AG04450 (cell line): ENCODE measurements around the gene FAM3D. TPM values are rescaled to one million over a fixed set of nuclear protein-coding genes. Genes with fewer than 3 reads are reported as not detected.
"Not testable (repeated sequence)": the region's sequence is repeated elsewhere in the genome, so short reads cannot be mapped to it uniquely, and the experiment has no call there.

Source experiments
- CTCF ChIA-PET: fragments of 300-600, 350-600 bp; formaldehyde crosslinking; extraction: SDS; loops from one replicate; lab custom pipeline; 2022; ENCODE audit warnings: antibody characterized with exemption, inconsistent platforms; lab: Charles Lee
- POLR2A ChIA-PET: fragments of 350-600 bp; formaldehyde crosslinking; extraction: SDS; loops from one replicate; lab custom pipeline; 2021; ENCODE audit warnings: antibody characterized with exemption, inconsistent platforms; lab: Yijun Ruan, JAX
- DNase-seq: peaks from one replicate; pipeline ENCODE4 v3.0.0-alpha.2; 2011; ENCODE audit warnings: low read depth, low spot score
- H3K27ac ChIP-seq: one replicate; pipeline ENCODE4 v1.5.1; 2012; ENCODE audit warnings: low read depth, low read length, control low read depth
- H3K27me3 ChIP-seq: one replicate; pipeline ENCODE4 v1.6.0; 2012; ENCODE audit warnings: low read length; ENCODE audit not compliant: control insufficient read depth, insufficient read depth
- H3K4me3 ChIP-seq: 2 replicates; pipeline ENCODE4 v1.5.1; 2011; ENCODE audit warnings: mild to moderate bottlenecking, low read depth, low read length, control low read depth
- H3K9me3 ChIP-seq: 2 replicates; pipeline ENCODE4 v1.5.1; 2012; ENCODE audit warnings: low read length; ENCODE audit not compliant: control insufficient read depth, insufficient read depth
- CTCF ChIP-seq: IDR thresholded peaks from 2 replicates; pipeline ENCODE4 v1.5.1; 2011; ENCODE audit warnings: low read depth, low read length, control low read depth, inconsistent platforms
- polyA plus RNA-seq: library from polyadenylated mRNA; depleted of rRNA; stranded (reverse); fragments of >200 nt; gene quantifications from 2 replicates; pipeline ENCODE4 v1.2.3, GENCODE V29; 2011

Gene FAM3D
- polyA plus RNA-seq, 1 experiment, result not detected

- Histone ChIP-seq H3K9me3 (peaks cover 3% of the 10 kb centered on the region), H3K27me3 (peaks cover 8% of the 10 kb centered on the region), H3K27ac (no peak overlapping the region), H3K4me3 (no peak overlapping the region)
- ChIA-PET POLR2A (no interaction called here), CTCF (no interaction called here)
- no peak for DNase-seq
- no peak for TF ChIP-seq CTCF
Observed at GRCh38 chr3:58679446-58679845, 12.9 kb upstream of the FAM3D start.

- CTCF ChIA-PET, DNase-seq, H3K9me3 ChIP-seq, H3K4me3 ChIP-seq, H3K27ac ChIP-seq, H3K27me3 ChIP-seq, POLR2A ChIA-PET: not testable (repeated sequence)
Observed at GRCh38 chr3:58678177-58678970, 11.8 kb upstream of the FAM3D start.

- CTCF ChIA-PET, result no interaction called here
- Histone ChIP-seq H3K4me3 (no peak overlapping the region), H3K27me3 (peaks cover 11% of the 10 kb centered on the region), H3K27ac (no peak overlapping the region), H3K9me3 (no peaks in the 10 kb centered on the region)
- no peak for TF ChIP-seq CTCF
- no peak for DNase-seq
- POLR2A ChIA-PET, result no interaction called here
Observed at GRCh38 chr3:58672880-58673279, 6.3 kb upstream of the FAM3D start.

- CTCF ChIA-PET, result no interaction called here
- no peak for DNase-seq
- no peak for TF ChIP-seq CTCF
- Histone ChIP-seq H3K4me3 (no peak overlapping the region), H3K9me3 (no peaks in the 10 kb centered on the region), H3K27me3 (peaks cover 9% of the 10 kb centered on the region), H3K27ac (no peak overlapping the region)
- POLR2A ChIA-PET, result no interaction called here
Observed at GRCh38 chr3:58672451-58672850, 5.9 kb upstream of the FAM3D start.

GRCh38 chr3:58670506-58671135, 4.0 kb upstream of the FAM3D start:
- ChIA-PET POLR2A (no interaction called here), CTCF (no interaction called here)
- no peak for TF ChIP-seq CTCF

More at GRCh38 chr3:58670506-58671135, 4.0 kb upstream of the FAM3D start:
- H3K9me3 ChIP-seq, result peaks cover 3% of the 10 kb centered on the region; the same call in 1 of the 2 replicates
- no peak overlapping the region for H3K27ac ChIP-seq
- peaks cover 7% of the 10 kb centered on the region for H3K27me3 ChIP-seq
- no peak for DNase-seq
- no peak overlapping the region for H3K4me3 ChIP-seq
